ENCODE results near the gene SMG9. TPM values are rescaled to one million over a fixed set of nuclear protein-coding genes. Genes with fewer than 3 reads are reported as not detected.

The SMG9 gene
- total and polyA plus RNA-seq, 2 of the 13 experiments (the other 11 are each of a cell fraction or from before 2014, with no cell fraction given) = 16.1 to 18.7 TPM

- TF ChIP-seq ZBTB20 (CRISPR knock-in tag; IDR thresholded peaks at IDR 0.05; ENCODE audit: borderline replicate concordance, low read depth) = no peak
Observed at GRCh38 chr19:43678512-43679261, 76.1 kb downstream of the SMG9 start (continued).

Other genes starting within 250 kb of the SMG9 start
- gene ETHE1, start 227.8 kb downstream of the SMG9 start, total RNA-seq (2016; rRNA removed; fragmentation: Illumina TruSeq; extraction: Trizol) = 25.9 and 32.5 TPM in 2 replicates
- 58.4 and 67.9 TPM in 2 replicates for gene ETHE1, start 227.8 kb downstream of the SMG9 start, polyA plus RNA-seq (2011; rRNA removed)
- 0.27 TPM in 1 of 2 replicates, not detected in the other for gene ZNF575, start 221.8 kb downstream of the SMG9 start, total RNA-seq (2016; rRNA removed; fragmentation: Illumina TruSeq; extraction: Trizol)
- 0.17 TPM in 2 replicates for gene ZNF575, start 221.8 kb downstream of the SMG9 start, polyA plus RNA-seq (2011; rRNA removed)
- 21.8 and 26.3 TPM in 2 replicates for gene XRCC1, start 179.4 kb downstream of the SMG9 start, total RNA-seq (2016; rRNA removed; fragmentation: Illumina TruSeq; extraction: Trizol)
- gene XRCC1, start 179.4 kb downstream of the SMG9 start, polyA plus RNA-seq (2011; rRNA removed) = 24.7 and 28.7 TPM in 2 replicates
- 0.24 TPM in 1 of 2 replicates, not detected in the other for gene PINLYP, start 179.2 kb downstream of the SMG9 start, total RNA-seq (2016; rRNA removed; fragmentation: Illumina TruSeq; extraction: Trizol)
- 0.20 and 0.21 TPM in 2 replicates for gene PINLYP, start 179.2 kb downstream of the SMG9 start, polyA plus RNA-seq (2011; rRNA removed)
- 12.4 and 16.5 TPM in 2 replicates for gene IRGQ, start 158.8 kb downstream of the SMG9 start, total RNA-seq (2016; rRNA removed; fragmentation: Illumina TruSeq; extraction: Trizol)
- 11.4 and 11.6 TPM in 2 replicates for gene IRGQ, start 158.8 kb downstream of the SMG9 start, polyA plus RNA-seq (2011; rRNA removed)
- 9.6 and 10.9 TPM in 2 replicates for gene ZNF576, start 158.4 kb downstream of the SMG9 start, total RNA-seq (2016; rRNA removed; fragmentation: Illumina TruSeq; extraction: Trizol)
- gene ZNF576, start 158.4 kb downstream of the SMG9 start, polyA plus RNA-seq (2011; rRNA removed) = 7.2 and 10.2 TPM in 2 replicates
- 0.11 TPM in 1 of 2 replicates, not detected in the other for gene SRRM5, start 142.9 kb downstream of the SMG9 start, total RNA-seq (2016; rRNA removed; fragmentation: Illumina TruSeq; extraction: Trizol)
- gene SRRM5, start 142.9 kb downstream of the SMG9 start, polyA plus RNA-seq (2011; rRNA removed) = 0.16 TPM in 2 replicates
- gene ZNF428, start 135.3 kb downstream of the SMG9 start, total RNA-seq (2016; rRNA removed; fragmentation: Illumina TruSeq; extraction: Trizol) = 24.0 and 26.9 TPM in 2 replicates
- 10.4 and 11.5 TPM in 2 replicates for gene ZNF428, start 135.3 kb downstream of the SMG9 start, polyA plus RNA-seq (2011; rRNA removed)
- 6.4 and 16.0 TPM in 2 replicates for gene CADM4, start 115.1 kb downstream of the SMG9 start, total RNA-seq (2016; rRNA removed; fragmentation: Illumina TruSeq; extraction: Trizol)
- 8.5 and 15.4 TPM in 2 replicates for gene CADM4, start 115.1 kb downstream of the SMG9 start, polyA plus RNA-seq (2011; rRNA removed)
- 2.2 and 2.5 TPM in 2 replicates for gene PLAUR, start 84.8 kb downstream of the SMG9 start, total RNA-seq (2016; rRNA removed; fragmentation: Illumina TruSeq; extraction: Trizol)
- 2.9 and 3.9 TPM in 2 replicates for gene PLAUR, start 84.8 kb downstream of the SMG9 start, polyA plus RNA-seq (2011; rRNA removed)
- gene IRGC, start 38.9 kb downstream of the SMG9 start, total RNA-seq (2016; rRNA removed; fragmentation: Illumina TruSeq; extraction: Trizol) = not detected in 2 replicates
- not detected in 2 replicates for gene IRGC, start 38.9 kb downstream of the SMG9 start, polyA plus RNA-seq (2011; rRNA removed)
- 0.13 TPM in 1 of 2 replicates, not detected in the other for gene KCNN4, start 26.0 kb upstream of the SMG9 start, total RNA-seq (2016; rRNA removed; fragmentation: Illumina TruSeq; extraction: Trizol)
- 0.25 and 0.60 TPM in 2 replicates for gene KCNN4, start 26.0 kb upstream of the SMG9 start, polyA plus RNA-seq (2011; rRNA removed)
- not detected in 2 replicates for gene LYPD5, start 47.5 kb upstream of the SMG9 start, total RNA-seq (2016; rRNA removed; fragmentation: Illumina TruSeq; extraction: Trizol)
- gene LYPD5, start 47.5 kb upstream of the SMG9 start, polyA plus RNA-seq (2011; rRNA removed) = not detected in 2 replicates
- 11.1 and 13.2 TPM in 2 replicates for gene ZNF283, start 72.4 kb upstream of the SMG9 start, total RNA-seq (2016; rRNA removed; fragmentation: Illumina TruSeq; extraction: Trizol)
- gene ZNF283, start 72.4 kb upstream of the SMG9 start, polyA plus RNA-seq (2011; rRNA removed) = 1.7 and 2.0 TPM in 2 replicates
- gene ZNF404, start 129.0 kb upstream of the SMG9 start, total RNA-seq (2016; rRNA removed; fragmentation: Illumina TruSeq; extraction: Trizol) = 1.2 and 2.6 TPM in 2 replicates
- gene ZNF404, start 129.0 kb upstream of the SMG9 start, polyA plus RNA-seq (2011; rRNA removed) = 0.61 and 1.0 TPM in 2 replicates
- 11.3 and 13.0 TPM in 2 replicates for gene ZNF45, start 180.3 kb upstream of the SMG9 start, total RNA-seq (2016; rRNA removed; fragmentation: Illumina TruSeq; extraction: Trizol)
- 2.4 and 2.8 TPM in 2 replicates for gene ZNF45, start 180.3 kb upstream of the SMG9 start, polyA plus RNA-seq (2011; rRNA removed)
- 3.4 and 4.5 TPM in 2 replicates for gene ZNF221, start 196.3 kb upstream of the SMG9 start, total RNA-seq (2016; rRNA removed; fragmentation: Illumina TruSeq; extraction: Trizol)
- 0.40 and 0.48 TPM in 2 replicates for gene ZNF221, start 196.3 kb upstream of the SMG9 start, polyA plus RNA-seq (2011; rRNA removed)
- gene ZNF155, start 229.2 kb upstream of the SMG9 start, total RNA-seq (2016; rRNA removed; fragmentation: Illumina TruSeq; extraction: Trizol) = 2.8 and 3.6 TPM in 2 replicates
- 2.3 and 2.5 TPM in 2 replicates for gene ZNF155, start 229.2 kb upstream of the SMG9 start, polyA plus RNA-seq (2011; rRNA removed)
- 5.5 and 6.0 TPM in 2 replicates for gene ZNF230, start 248.0 kb upstream of the SMG9 start, total RNA-seq (2016; rRNA removed; fragmentation: Illumina TruSeq; extraction: Trizol)
- gene ZNF230, start 248.0 kb upstream of the SMG9 start, polyA plus RNA-seq (2011; rRNA removed) = 2.4 TPM in 2 replicates

All from HepG2 (cell line).